SK-N-SH (cell line): ENCODE data around the gene NAP1L5. TPM values are rescaled to one million over a fixed set of nuclear protein-coding genes. Genes with fewer than 3 reads are reported as not detected.

Experiments used
- CTCF ChIA-PET: fragments of 300-600, 350-600 bp; formaldehyde crosslinking; extraction: SDS; loops from one replicate; lab custom pipeline; 2021; lab: Yijun Ruan, JAX
- POLR2A ChIA-PET: fragments of 350-600 bp; sonication (Branson Sonifier 250); formaldehyde crosslinking; extraction: SDS; loops from one replicate; lab custom pipeline; 2020; ENCODE audit warnings: antibody characterized with exemption, inconsistent platforms; lab: Yijun Ruan, JAX
- DNase-seq: peaks from one replicate; pipeline ENCODE4 v3.0.0; 2012
- H2AFZ ChIP-seq: fragments of 200-600 bp; sonication (generic); 2 replicates; pipeline ENCODE4 v1.8.1; 2016; ENCODE audit warnings: antibody characterized with exemption, mild to moderate bottlenecking, low read depth
- H3F3A ChIP-seq: fragments of 200-600 bp; sonication (generic); replicated peaks from 2 replicates; pipeline ENCODE3; 2016; ENCODE audit warnings: antibody characterized with exemption, mild to moderate bottlenecking; ENCODE audit not compliant: insufficient read depth
- H3K27ac ChIP-seq, 2 experiments: fragments of 200-500 bp in 1 of 2; fragments of 200-600 bp in 1 of 2; sonication (Bioruptor generic) in 1 of 2; sonication (generic), shearing (Covaris generic) in 1 of 2; 2 replicates each; pipeline versions ENCODE4 v1.5.1 to v1.6.1; 2014 to 2016; ENCODE audit warnings: low read depth in 2 of 2, inconsistent platforms in 1 of 2, low read length in 1 of 2, mild to moderate bottlenecking in 1 of 2, mixed read lengths in 1 of 2
- H3K27me3 ChIP-seq: fragments of 200-600 bp; sonication (generic), shearing (Covaris generic); 2 replicates; pipeline ENCODE4 v1.6.1; 2016; ENCODE audit warnings: mixed run types; ENCODE audit not compliant: insufficient read depth
- H3K36me3 ChIP-seq, 2 experiments: fragments of 200-500 bp in 1 of 2; fragments of 200-600 bp in 1 of 2; sonication (Bioruptor generic) in 1 of 2; sonication (generic) in 1 of 2; replicated peaks in 1 of 2; 2 replicates each; pipeline versions ENCODE3 to v1.5.1; 2014 to 2016; ENCODE audit warnings: low read length in 1 of 2, mild to moderate bottlenecking in 1 of 2; ENCODE audit not compliant: insufficient read depth in 2 of 2, control insufficient read depth in 1 of 2
- H3K4me1 ChIP-seq, 2 experiments: fragments of 200-500 bp in 1 of 2; fragments of 200-600 bp in 1 of 2; sonication (Bioruptor generic) in 1 of 2; sonication (generic), shearing (Covaris generic) in 1 of 2; 2 replicates each; pipeline versions ENCODE4 v1.5.1 to v1.6.1; 2014 to 2016; ENCODE audit warnings: low read depth in 1 of 2, low read length in 1 of 2, mixed run types in 1 of 2; ENCODE audit not compliant: insufficient read depth in 2 of 2, control insufficient read depth in 1 of 2
- H3K4me2 ChIP-seq: fragments of 200-600 bp; sonication (generic), shearing (Covaris generic); 2 replicates; pipeline ENCODE4 v1.6.1; 2017; ENCODE audit warnings: mixed run types
- H3K4me3 ChIP-seq, 2 experiments: fragments of 200-500 bp in 1 of 2; fragments of 200-600 bp in 1 of 2; sonication (Bioruptor generic) in 1 of 2; sonication (generic), shearing (Covaris generic) in 1 of 2; 2 replicates each; pipeline versions ENCODE4 v1.5.1 to v1.8.1; 2014 to 2016; ENCODE audit warnings: low read depth in 2 of 2, inconsistent platforms in 1 of 2, low read length in 1 of 2, mild to moderate bottlenecking in 1 of 2, mixed read lengths in 1 of 2, moderate library complexity in 1 of 2
- H3K79me2 ChIP-seq: fragments of 200-600 bp; sonication (generic); 2 replicates; pipeline ENCODE4 v1.8.1; 2017; ENCODE audit warnings: mild to moderate bottlenecking; ENCODE audit not compliant: insufficient read depth
- H3K9ac ChIP-seq: fragments of 200-600 bp; sonication (generic); 2 replicates; pipeline ENCODE4 v1.6.1; 2017; ENCODE audit warnings: mixed run types
- H3K9me2 ChIP-seq: fragments of 200-600 bp; sonication (generic); 2 replicates; pipeline ENCODE4 v1.6.1; 2017; ENCODE audit warnings: mixed run types
- H3K9me3 ChIP-seq: fragments of 200-600 bp; sonication (generic); 2 replicates; pipeline ENCODE4 v1.6.1; 2017; ENCODE audit warnings: mixed run types, mild to moderate bottlenecking, moderate library complexity
- H4K20me1 ChIP-seq: fragments of 200-600 bp; sonication (generic); 2 replicates; pipeline ENCODE4 v1.6.1; 2017; ENCODE audit warnings: mild to moderate bottlenecking, mixed run types; ENCODE audit not compliant: insufficient read depth
- CTCF ChIP-seq: fragments of 200-600 bp; sonication (generic); IDR thresholded peaks from 2 replicates; pipeline ENCODE4 v1.6.1; 2017; ENCODE audit warnings: antibody characterized with exemption, mild to moderate bottlenecking, moderate library complexity
- ELF1 ChIP-seq: IDR thresholded peaks from 2 replicates; pipeline ENCODE4 v1.4.0; 2012
- EP300 ChIP-seq, 2 experiments: IDR thresholded peaks; 2 replicates each; pipeline versions ENCODE4 v1.4.0 to v1.6.1; 2012; ENCODE audit warnings: borderline replicate concordance in 1 of 2, low read depth in 1 of 2, low read length in 1 of 2
- FOXJ3 ChIP-seq: sonication (generic); formaldehyde crosslinking; IDR thresholded peaks from 2 replicates; pipeline ENCODE4 v1.5.1; 2020; ENCODE audit warnings: mild to moderate bottlenecking, missing genetic modification reagents
- FOXM1 ChIP-seq: IDR thresholded peaks from 2 replicates; pipeline ENCODE4 v1.4.0; 2012; ENCODE audit warnings: low read depth, mild to moderate bottlenecking
- GATA2 ChIP-seq: sonication (generic); formaldehyde crosslinking; IDR thresholded peaks from 2 replicates; pipeline ENCODE4 v1.5.0; 2020; ENCODE audit warnings: mild to moderate bottlenecking, missing genetic modification reagents
- MEF2A ChIP-seq: IDR thresholded peaks from 2 replicates; pipeline ENCODE4 v1.4.0; 2012; ENCODE audit warnings: low read depth, borderline replicate concordance
- NRF1 ChIP-seq: IDR thresholded peaks from 2 replicates; pipeline ENCODE4 v1.6.1; 2012; ENCODE audit warnings: low read depth, mild to moderate bottlenecking, low read length
- PBX3 ChIP-seq: IDR thresholded peaks from 2 replicates; pipeline ENCODE4; 2012
- RAD21 ChIP-seq: IDR thresholded peaks from 2 replicates; pipeline ENCODE4 v1.6.1; 2012; ENCODE audit warnings: mild to moderate bottlenecking, low read length
- RCOR1 ChIP-seq: fragments of 150-350 bp; IDR thresholded peaks from 2 replicates; pipeline ENCODE4 v1.6.1; 2017; ENCODE audit warnings: antibody characterized with exemption, low read length
- SMC3 ChIP-seq: IDR thresholded peaks from 2 replicates; pipeline ENCODE4 v1.6.1; 2012; ENCODE audit warnings: low read depth, low read length, improper control_type of control experiment
- TCF12 ChIP-seq: IDR thresholded peaks from 2 replicates; pipeline ENCODE4 v1.4.0; 2012
- WGBS: methylation state at CpG from one replicate; pipeline ENCODE4 v1.1.6; 2017; ENCODE audit warnings: low lambda C conversion rate; 5-methylcytosine and 5-hydroxymethylcytosine counted together
- polyA plus RNA-seq, 3 experiments: library from polyadenylated mRNA; depleted of rRNA; stranded (reverse); fragments of >200 nt; gene quantifications; 2 replicates each; pipeline ENCODE4 v1.2.3, GENCODE V29; 2012
- TF ChIP-seq, protein P1 (sequence below): fragments of 150-350 bp; IDR thresholded peaks from 2 replicates; pipeline ENCODE4 v1.6.1; 2017; ENCODE audit warnings: antibody characterized with exemption, low read length, low read depth, borderline replicate concordance
- TF ChIP-seq, protein P2 (sequence below): IDR thresholded peaks from 2 replicates; pipeline ENCODE4 v1.4.0; 2012; ENCODE audit warnings: low read depth

Gene NAP1L5
- polyA plus RNA-seq, 1 of the 3 experiments (the other 2 are of a cell fraction): 7.5 TPM

DNA sequence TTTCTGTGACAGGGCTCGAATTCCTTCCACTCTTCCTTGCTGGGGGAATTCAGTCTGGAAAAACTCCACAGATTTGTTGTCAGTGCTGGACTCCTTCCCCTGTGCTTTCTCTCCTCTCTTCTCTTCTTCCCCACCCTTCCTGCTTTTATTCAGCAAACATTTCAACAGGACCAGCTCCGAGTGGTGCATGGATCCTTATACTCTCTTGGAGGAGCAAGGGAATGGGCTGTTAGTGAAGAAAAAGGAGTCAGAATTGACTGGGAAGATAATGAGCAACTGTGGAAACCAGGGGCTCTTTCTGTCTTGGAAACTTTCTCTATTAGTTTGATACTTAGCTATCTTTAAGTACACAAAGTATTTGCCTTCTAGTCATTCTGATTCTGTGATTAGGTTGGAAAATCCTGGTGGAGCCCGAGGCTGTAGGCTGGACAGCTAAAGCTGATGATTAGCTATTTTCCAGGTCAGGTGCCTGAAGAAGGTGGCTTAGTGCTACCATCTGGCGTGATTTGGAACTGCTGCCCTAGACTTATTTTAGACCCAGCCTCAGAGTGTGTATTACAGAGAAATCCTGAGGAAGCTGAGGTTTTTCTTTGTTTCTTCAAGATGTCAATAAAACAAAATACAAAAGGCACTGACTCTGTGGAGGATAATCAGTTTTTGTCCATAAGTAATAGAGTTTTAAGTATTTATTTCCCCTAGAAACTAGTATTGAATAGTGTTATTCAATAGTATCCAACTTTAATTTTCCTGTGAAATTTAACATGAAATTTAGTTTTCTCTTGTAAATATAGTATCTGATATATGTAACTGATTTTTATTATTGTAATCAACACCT lies 38.4 kb downstream of the NAP1L5 start:
- Histone ChIP-seq H3K27me3 (no peaks in the 10 kb centered on the region), H3F3A (peaks cover 38% of the 10 kb centered on the region), H4K20me1 (no peaks in the 10 kb centered on the region), H2AFZ (peak overlapping the region; percentile 38; the same call in 1 of the 2 replicates), H3K4me1 (peaks cover 2 to 19% of the 10 kb centered on the region in 2 experiments), H3K27ac (peak overlapping the region in 1 of 2 experiments; percentile 99; a peak in 2 of 4 replicates), H3K36me3 (peaks cover 2 to 20% of the 10 kb centered on the region in 2 experiments), H3K9me3 (no peaks in the 10 kb centered on the region), H3K4me2 (peak overlapping the region; percentile 26; the same call in 1 of the 2 replicates), H3K79me2 (no peaks in the 10 kb centered on the region), H3K9ac (peak overlapping the region; percentile 13; the same call in 1 of the 2 replicates), H3K9me2 (no peaks in the 10 kb centered on the region)
- ChIA-PET CTCF (interaction anchor here (0.5 to 1.4 kb wide), 37 partner anchors 9 to 369 kb away, joined by 3 to 26 read pairs (median 4); partner anchors contain the start of gene PYURF), POLR2A (interaction anchor here (0.6 kb wide), 1 partner anchor 136 kb away, joined by 3 read pairs; the partner anchor contains the start of gene PYURF)
- DNase-seq: peak; percentile 45
- 43% methylated on average over 4 of the region's 4 CpGs for WGBS
- no peak for TF ChIP-seq FOXM1
- no peak for TF ChIP-seq ELF1
- peak; percentile 85 for TF ChIP-seq RAD21
- TF ChIP-seq MEF2A: no peak
- TF ChIP-seq, protein P1, sequence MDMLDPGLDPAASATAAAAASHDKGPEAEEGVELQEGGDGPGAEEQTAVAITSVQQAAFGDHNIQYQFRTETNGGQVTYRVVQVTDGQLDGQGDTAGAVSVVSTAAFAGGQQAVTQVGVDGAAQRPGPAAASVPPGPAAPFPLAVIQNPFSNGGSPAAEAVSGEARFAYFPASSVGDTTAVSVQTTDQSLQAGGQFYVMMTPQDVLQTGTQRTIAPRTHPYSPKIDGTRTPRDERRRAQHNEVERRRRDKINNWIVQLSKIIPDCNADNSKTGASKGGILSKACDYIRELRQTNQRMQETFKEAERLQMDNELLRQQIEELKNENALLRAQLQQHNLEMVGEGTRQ: no peak
- TF ChIP-seq SMC3: peak; percentile 75
- no peak for TF ChIP-seq NRF1
- TF ChIP-seq TCF12: no peak
- TF ChIP-seq, protein P2, sequence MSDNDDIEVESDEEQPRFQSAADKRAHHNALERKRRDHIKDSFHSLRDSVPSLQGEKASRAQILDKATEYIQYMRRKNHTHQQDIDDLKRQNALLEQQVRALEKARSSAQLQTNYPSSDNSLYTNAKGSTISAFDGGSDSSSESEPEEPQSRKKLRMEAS: 0 out of 2 replicates have a peak, but pooled peaks have one; percentile 14
- TF ChIP-seq RCOR1: peak; percentile 29; the same call in 1 of the 2 replicates
- peak; percentile 79 for TF ChIP-seq CTCF
- TF ChIP-seq, all 33 proteins: peak for 5
- no peak overlapping the region for H3K4me3 ChIP-seq

DNA sequence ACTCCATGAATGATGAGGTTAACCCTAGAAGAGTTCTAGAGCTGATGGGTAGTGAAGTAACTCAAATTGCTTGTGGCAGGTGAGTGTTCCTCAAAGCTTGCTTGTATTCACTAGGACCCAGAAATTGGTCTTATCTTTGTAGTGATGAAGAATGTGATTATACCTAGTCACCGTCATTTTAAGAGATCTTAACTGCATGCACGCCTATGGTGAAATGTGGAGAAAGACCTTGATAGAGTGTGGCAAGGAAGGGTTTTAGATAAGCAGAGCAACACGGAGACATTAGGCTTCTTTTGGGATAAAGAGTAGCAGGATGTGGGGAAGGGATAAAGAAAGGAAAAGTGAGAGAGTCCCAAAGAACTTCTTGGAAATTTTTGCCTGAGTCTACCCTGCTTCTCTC lies 42.4 kb downstream of the NAP1L5 start:
- H3K4me2 ChIP-seq: no peak overlapping the region
- CTCF ChIA-PET: interaction anchor here (1.0 kb wide), 1 partner anchor 18 kb away, joined by 3 read pairs; no protein-coding TSS in a partner anchor
- H4K20me1 ChIP-seq: no peaks in the 10 kb centered on the region
- 85% methylated on average over 3 of the region's 3 CpGs for WGBS
- H3K27ac ChIP-seq: no peak overlapping the region
- no peaks in the 10 kb centered on the region for H3K27me3 ChIP-seq
- H3K9ac ChIP-seq: no peak overlapping the region
- no peak for DNase-seq
- POLR2A ChIA-PET: no interaction called here
- peaks cover 2 to 23% of the 10 kb centered on the region in 2 experiments for H3K36me3 ChIP-seq
- no peak overlapping the region for H3K4me3 ChIP-seq
- H3K79me2 ChIP-seq: no peaks in the 10 kb centered on the region
- no peaks in the 10 kb centered on the region for H3K9me2 ChIP-seq
- H3K4me1 ChIP-seq: peaks cover 2 to 6% of the 10 kb centered on the region in 2 experiments; a peak in 2 of 4 replicates
- H3K9me3 ChIP-seq: no peaks in the 10 kb centered on the region
- peaks cover 11% of the 10 kb centered on the region for H3F3A ChIP-seq
- H2AFZ ChIP-seq: no peak overlapping the region
- TF ChIP-seq FOXJ3 (CRISPR knock-in tag) (no peak), CTCF (no peak), PBX3 (no peak), MEF2A (no peak), EP300 (IDR thresholded peaks at IDR 0.05; ENCODE audit: borderline replicate concordance in 1 of 2, low read depth in 1 of 2, low read length in 1 of 2) (no peak), GATA2 (CRISPR knock-in tag) (no peak)
